ENCODE measurements around the gene GGCT. TPM values are rescaled to one million over a fixed set of nuclear protein-coding genes. Genes with fewer than 3 reads are reported as not detected.
"Not testable (repeated sequence)": the region's sequence is repeated elsewhere in the genome, so short reads cannot be mapped to it uniquely, and the experiment has no call there.

Gene GGCT
- total RNA-seq, 6 donors from 2014 or later = 12.6 to 26.2 (median 22.2) TPM

GRCh38 chr7:30485667-30486066 is 19.0 kb downstream of the GGCT start:
- TF ChIP-seq CTCF (IDR thresholded peaks at IDR 0.05) (no peak), POLR2A (IDR thresholded peaks at IDR 0.05) (no peak), POLR2AphosphoS5 (IDR thresholded peaks at IDR 0.05) (no peak), EP300 (IDR thresholded peaks at IDR 0.05) (no peak)
- 94 to 95% methylated on average over 1 of the region's 1 CpG for WGBS, 2 donors
- H3K36me3 ChIP-seq = no peaks in the 10 kb centered on the region
- no peak overlapping the region for H3K4me3 ChIP-seq
- DNase-seq (no peak), ATAC-seq (ENCODE audit: low FRiP score in 2 of 2) (no peak)
- no peaks in the 10 kb centered on the region for H3K27me3 ChIP-seq
- H3K27ac ChIP-seq = no peak overlapping the region
- no peaks in the 10 kb centered on the region for H3K9me3 ChIP-seq
- no peaks in the 10 kb centered on the region for H3K4me1 ChIP-seq

- H3K9me3 ChIP-seq; ATAC-seq (ENCODE audit: low FRiP score in 2 of 2); H3K27ac ChIP-seq; H3K27me3 ChIP-seq; DNase-seq; H3K4me3 ChIP-seq; H3K36me3 ChIP-seq: not testable (repeated sequence)
- H3K4me1 ChIP-seq = peaks cover 19 to 26% (median 24%) of the 10 kb centered on the region in 4 donors
- WGBS, 2 donors = 91 to 94% methylated on average over 6 to 9 of the region's 9 CpGs
These were observed 23.2 kb downstream of the GGCT start for GRCh38 chr7:30481416-30481815.

GRCh38 chr7:30479202-30480120 is 25.2 kb downstream of the GGCT start:
- Histone ChIP-seq H3K4me1 (peaks cover 37 to 46% (median 44%) of the 10 kb centered on the region in 4 donors), H3K9me3 (no peaks in the 10 kb centered on the region), H3K4me3 (peak overlapping the region; percentile 66 to 74 (median 69)), H3K36me3 (no peaks in the 10 kb centered on the region), H3K27ac (peak overlapping the region; percentile 90 to 96 (median 94)), H3K27me3 (no peaks in the 10 kb centered on the region)
- DNase-seq (no peak), ATAC-seq (ENCODE audit: low FRiP score in 2 of 2) (no peak)
- TF ChIP-seq POLR2AphosphoS5 (IDR thresholded peaks at IDR 0.05) (no peak), EP300 (IDR thresholded peaks at IDR 0.05) (no peak), POLR2A (IDR thresholded peaks at IDR 0.05) (no peak), CTCF (IDR thresholded peaks at IDR 0.05) (no peak)
- WGBS, 2 donors = 84 to 85% methylated on average over 14 of the region's 14 CpGs

GRCh38 chr7:30478349-30479201 is 26.1 kb downstream of the GGCT start, which contains the start of gene NOD1:
Gene NOD1 (minus strand): TSS chr7:30478784. CDS start chr7:30456921, 21,863 bp downstream.
- WGBS, 2 donors = 0 to 2% methylated on average over 42 to 68 of the region's 77 CpGs
- Histone ChIP-seq H3K27me3 (no peaks in the 10 kb centered on the region), H3K4me1 (peaks cover 46 to 55% (median 51%) of the 10 kb centered on the region in 4 donors), H3K36me3 (no peaks in the 10 kb centered on the region), H3K27ac (peak within 1 kb of the TSS; percentile 90 to 96 (median 94)), H3K9me3 (no peaks in the 10 kb centered on the region), H3K4me3 (peak within 1 kb of the TSS; percentile 66 to 74 (median 69))
- DNase-seq (peak; percentile 90 to 95), ATAC-seq (ENCODE audit: low FRiP score in 2 of 2) (peak; percentile 94 to 96)
- TF ChIP-seq POLR2AphosphoS5 (IDR thresholded peaks at IDR 0.05) (peak; percentile 80 to 81), EP300 (IDR thresholded peaks at IDR 0.05) (no peak), POLR2A (IDR thresholded peaks at IDR 0.05) (peak in 3 of 4 donors; percentile 35 to 90 (median 76)), CTCF (IDR thresholded peaks at IDR 0.05) (peak in 4 of 6 experiments; percentile 24 to 53 (median 38))

Measured in upper lobe of left lung (tissue), 6 donors.